HG03060 (cell line): ENCODE data around the gene DNAJB8.

Source experiments
- ATAC-seq: cut with Tn5 transposase; IDR thresholded peaks from one replicate; pipeline ENCODE4 v1.9.1; 2021; ENCODE audit warnings: low read depth, moderate number of reproducible peaks; ENCODE audit not compliant: unreplicated experiment

Gene DNAJB8

DNA sequence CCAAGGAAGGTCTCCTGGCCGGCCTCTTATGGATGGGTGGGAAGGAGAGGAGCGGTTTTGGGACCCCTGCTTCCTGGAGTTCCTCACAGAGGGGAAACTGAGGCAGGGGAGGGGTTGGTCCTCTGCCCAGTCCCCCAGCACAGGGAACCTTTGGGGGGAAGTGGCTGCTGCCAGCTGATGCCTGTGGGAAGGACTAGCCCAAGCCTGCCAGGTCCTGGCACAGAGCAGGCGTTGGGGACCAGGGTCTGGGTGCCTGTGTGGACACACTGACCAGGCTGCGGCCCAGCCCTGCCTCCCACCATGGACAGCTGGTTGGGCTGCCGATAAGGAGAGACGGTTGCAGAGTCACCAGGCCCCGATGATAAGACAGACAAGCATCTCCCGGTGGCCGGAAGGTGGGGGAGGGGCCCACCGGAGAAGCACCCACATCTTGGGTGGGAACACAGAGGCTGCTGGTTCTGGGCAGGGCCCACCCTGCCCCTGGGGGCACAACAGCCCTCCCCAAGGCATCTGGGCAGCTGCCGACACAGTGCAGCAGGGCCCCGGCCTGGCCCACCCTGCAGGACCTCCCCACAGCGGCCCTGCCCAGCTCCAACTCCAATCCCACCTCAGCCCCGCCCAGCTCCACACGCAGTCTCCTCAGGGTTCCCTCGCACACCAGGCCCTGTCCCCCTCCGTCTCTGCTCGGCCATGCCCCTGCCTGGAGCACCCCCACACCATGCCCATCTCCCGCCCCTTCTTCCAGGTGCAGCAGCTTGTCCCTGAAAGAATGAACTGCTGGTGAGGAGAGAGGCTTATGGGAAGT lies 50.7 kb downstream of the DNAJB8 start:
- no peak for ATAC-seq

DNA sequence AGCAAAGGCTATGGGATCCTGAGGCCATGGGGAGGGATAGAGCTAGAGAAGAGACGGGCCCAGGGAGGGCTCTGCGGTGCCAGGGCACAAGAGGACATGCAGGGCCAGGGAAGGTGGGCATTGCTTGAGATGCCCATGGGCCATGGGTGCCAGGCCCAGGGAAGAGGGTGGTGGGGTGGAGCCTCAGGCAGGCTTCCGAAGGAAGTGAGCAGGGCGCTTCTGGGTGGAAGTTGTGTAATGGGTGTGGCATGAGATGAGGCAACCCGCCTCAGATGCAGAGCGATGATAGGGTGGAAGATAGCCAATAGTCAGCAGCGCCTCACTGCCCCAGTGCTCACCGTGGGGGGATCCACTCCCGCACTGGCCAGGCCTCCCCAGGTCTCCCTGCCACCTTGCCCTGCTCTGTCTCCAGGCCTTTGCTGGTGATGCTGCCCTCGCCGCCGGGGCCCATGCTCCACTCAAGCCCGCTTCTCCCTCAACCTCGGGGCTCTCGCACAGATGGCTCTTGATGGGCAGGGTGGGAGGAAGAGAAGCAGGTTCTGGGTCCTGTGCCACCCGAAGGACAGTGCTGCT lies 51.4 kb downstream of the DNAJB8 start:
- ATAC-seq = no peak

DNA sequence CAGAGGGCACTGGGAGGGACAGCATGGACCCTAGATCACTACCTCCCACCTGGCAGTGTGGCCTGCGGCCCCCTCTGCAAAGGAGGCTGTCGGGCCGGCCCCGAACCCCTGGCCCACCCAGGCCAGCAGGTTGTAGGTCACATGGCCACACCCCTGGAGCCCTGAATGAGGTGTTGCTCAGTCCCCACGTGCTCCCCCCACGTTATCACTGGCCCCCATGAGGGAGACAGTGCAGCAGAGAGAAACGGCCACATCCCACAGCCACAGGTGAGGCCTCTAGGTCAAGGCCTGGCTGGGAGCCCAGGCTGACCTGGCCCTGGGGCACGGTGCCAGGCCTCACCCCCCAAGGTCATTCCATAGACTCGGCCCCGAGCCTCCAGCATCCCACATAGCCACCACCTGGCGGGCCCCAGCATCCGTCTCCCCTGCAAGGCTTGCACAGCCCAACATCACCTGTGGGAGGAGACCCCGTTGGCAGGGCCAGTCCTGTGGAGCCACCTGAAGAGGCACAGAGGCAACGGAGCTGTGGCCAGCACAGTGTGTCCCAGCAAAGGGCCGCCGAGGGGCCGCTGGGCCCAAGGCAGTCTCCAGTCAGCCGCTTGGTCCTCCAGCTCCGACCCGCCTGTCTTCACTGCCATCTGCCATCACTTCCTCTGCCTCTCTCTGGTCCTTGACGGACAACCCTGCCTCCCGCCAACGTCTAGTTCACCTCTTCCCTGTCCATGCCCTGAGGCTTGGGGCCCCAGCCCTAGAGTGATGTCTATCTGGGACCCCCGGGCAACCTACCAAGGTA lies 53.1 kb downstream of the DNAJB8 start:
- ATAC-seq = no peak

DNA sequence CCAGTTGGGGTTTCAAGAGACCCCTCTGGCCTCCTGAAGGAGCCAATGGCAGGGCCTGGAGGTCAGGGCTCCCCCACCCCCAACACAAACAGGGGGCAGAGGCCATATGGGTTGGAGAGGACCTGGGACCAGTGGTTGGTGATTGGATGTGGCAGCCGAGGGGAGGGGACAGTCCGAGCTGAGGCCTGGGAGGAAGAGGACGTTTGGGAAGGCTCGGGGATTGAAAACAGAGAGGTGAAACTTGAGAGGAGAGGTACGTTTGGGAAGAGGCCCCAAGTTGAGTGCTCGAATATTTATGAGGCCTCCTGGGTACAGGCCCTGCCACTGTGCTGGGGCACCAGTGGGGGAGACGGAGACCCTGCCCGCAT lies 53.7 kb downstream of the DNAJB8 start:
- ATAC-seq = no peak
